GM21526 (cell line): ENCODE data around the gene TESMIN.

ENCODE experiments used
- ATAC-seq: cut with Tn5 transposase; IDR thresholded peaks from one replicate; pipeline ENCODE4 v1.9.1; 2021; ENCODE audit warnings: moderate library complexity; ENCODE audit not compliant: unreplicated experiment, low FRiP score

The TESMIN gene

DNA sequence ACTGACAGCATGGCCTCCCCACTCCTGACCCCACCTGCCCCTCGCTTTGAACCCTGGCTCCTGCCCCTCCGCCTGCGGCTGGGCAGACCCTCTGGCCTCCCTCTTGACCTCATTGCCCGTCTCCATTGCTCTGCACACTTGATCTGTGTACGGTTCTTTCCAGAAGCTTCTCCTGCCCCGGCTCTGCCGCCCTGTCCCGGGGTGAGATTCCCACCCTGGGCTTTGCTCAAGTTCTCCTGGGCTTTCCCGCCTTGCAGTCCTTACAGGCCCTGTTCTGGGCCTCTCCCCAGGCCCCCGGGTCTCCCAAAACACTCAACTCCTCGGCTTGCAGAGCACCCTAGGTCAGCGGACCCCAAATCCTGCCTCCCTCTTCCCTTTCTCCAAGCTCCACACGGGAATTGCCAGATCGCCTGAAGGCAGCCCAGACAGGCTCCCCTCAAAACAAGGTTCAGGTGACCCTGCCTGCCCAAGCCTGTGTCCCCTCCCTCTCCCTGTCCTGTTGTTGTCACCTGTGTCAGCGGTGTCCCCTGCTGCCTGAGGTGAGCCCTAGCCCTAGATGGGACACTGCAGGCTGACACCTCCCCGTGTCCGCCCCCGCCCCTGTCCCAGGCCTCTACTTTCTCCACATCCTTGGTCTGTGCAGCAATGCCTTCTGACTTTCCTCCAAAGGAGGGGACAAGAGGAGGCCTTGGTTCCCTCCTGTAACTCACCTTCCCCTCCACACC, 65.5 kb downstream of the TESMIN start:
- no peak for ATAC-seq

DNA sequence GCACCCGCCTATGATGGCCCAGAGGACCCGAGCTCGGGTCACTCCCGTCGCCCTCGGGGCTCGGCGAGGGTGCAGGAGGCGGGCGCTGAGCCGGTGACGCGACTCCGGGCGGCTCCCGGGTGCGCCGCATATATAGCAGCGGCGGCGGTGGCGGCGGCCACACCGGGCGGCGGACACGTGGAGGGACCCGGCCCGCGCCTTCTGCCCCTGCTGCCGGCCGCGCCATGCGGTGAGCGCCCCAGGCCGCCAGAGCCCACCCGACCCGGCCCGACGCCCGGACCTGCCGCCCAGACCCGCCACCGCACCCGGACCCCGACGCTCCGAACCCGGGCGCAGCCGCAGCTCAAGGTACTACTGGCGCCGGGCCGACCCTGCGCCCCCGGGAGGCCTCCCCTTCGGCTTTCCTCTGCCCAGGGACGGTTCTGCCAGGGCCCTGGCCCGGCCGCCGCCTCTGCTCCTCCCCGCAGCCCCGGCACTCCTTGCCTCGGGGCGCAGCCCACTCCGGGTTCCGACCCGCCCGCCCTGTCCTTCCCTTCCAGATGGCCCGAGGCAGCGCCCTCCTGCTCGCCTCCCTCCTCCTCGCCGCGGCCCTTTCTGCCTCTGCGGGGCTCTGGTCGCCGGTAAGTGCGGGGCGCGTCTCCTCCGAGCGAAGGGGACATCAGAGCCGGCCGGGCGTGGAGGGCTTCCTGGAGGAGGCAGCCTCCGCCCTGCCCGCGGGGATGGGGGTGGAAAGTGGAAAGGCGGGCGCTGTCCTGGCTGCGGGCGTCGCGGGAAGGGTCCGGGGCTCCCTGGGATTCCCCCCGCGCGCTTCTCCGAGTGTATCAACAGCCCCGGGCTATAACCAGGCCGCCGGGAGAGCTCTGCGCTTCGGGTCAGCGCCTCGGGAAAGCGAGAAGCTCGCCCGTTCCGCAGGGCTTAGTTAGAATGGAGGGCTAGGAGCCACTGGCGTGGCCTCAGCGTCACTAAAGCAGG, 66.6 kb downstream of the TESMIN start, which contains the start of gene GAL:
TSS of gene GAL (plus strand) at position 160 of the 972 bp plus-strand sequence. CDS start at position 540, 380 bp downstream.
- ATAC-seq = no peak

DNA sequence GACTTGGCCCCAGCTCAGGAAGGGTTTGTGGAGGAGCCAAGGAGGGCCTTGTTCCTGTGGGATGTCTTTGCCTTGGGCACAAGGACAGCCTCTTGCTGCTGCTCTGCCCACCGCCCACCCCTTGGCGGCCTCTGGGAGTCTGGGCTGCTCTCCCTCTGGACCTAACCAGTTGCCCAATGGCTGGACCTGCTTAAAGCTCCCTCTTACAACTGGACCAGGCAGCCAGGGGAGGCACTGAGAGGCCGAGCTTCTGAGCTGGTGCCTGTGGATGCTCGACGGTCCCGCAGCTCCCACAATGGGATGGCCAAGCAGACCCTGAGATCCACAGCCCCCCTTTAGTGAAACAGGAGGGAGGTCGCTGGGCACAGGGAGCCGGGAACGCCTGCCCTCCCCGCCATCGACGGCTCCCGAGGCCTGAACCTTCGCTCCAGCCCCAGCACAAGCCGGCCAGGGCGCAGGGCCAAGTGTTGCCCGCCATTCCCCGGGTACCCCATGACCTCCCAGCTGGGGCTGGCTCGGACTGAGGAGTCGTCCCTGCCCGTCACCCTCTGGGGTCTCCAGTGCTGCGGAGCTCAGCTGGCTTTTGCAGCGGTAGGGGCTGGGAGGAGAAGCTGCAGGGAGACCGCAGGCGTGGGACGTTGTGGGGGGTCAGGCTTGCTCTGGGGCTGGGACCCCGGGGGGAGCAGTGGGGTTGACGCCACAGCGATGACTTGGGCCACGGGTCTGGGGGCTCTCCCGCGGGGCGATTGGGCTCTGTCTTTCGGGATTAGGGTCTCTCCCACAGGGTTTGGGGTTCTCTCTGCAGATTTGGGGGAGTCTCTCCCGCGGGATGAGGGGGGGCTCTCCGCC, 67.6 kb downstream of the TESMIN start:
- no peak for ATAC-seq

DNA sequence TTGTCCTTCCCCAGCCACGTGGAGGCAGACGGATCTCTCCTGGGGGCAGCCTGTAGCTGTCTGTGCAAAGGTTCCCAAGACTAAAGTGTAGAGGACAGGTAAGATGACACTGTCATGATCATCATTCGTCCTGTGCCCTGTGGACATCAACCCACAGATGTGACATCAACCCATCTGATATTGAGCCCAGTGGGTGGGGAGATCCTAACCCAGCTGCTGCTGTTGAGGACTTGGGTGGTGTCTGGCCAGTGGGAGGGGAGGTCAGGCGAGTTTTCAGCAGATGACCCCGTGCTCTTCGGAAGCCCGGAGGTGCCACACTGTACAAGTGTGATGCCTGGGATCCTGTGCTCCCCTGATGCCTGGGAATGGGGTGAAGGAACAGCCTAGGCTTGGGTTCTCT, 68.2 kb downstream of the TESMIN start:
- ATAC-seq = no peak

DNA sequence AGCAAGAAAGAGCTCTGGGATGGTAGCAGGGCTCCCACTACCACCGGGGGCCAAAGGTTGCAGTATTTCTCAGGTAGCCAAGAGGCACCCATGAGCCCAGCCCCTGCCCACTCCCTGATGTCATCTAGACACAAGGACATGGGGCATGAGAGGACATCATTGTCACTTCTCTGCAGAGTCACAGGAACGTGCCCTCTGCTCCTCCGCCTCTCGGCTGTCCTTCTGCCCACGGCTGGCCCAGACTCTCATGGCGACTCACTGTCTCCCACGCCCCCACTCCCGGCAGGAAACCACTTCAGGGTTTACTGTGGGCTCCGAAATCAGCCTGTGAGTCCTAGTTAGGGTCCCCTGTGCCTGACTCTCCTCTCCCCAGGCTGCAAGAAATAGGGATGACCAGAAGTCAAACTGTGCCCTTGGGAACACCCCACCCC, 68.8 kb downstream of the TESMIN start:
- no peak for ATAC-seq

DNA sequence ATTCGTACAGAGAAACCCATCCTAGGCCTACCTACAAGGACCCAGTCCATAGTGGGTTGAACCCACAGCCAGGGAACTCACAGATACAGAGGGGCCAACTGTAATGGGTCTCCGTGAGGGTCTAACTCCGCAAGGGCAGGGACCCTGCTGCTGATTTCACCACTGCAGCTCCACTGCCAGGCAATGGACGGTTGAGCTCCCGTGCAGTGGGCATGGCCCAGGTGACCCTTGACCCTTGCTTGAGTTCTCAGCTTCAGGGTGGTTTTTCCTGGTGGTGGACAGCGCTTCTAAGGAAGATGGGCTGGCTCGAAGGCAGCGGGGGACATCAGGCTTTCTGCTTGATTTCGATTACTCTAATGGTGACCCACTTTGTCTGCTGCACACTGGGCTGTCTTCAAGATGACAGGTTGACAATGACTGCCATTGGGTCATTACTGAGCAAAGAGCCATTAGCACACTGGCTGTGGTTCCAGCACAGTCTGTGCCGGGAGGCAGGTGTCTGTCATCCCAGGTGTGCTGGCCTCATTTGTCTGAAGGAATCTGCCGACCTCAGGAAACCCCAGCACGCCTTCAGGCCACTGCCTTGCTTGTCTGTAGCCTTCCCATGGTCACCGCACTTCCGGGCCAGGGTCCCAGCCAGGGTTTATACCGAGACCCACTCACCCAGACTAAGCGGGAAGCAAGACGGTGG, 70.6 kb downstream of the TESMIN start:
- ATAC-seq = no peak

DNA sequence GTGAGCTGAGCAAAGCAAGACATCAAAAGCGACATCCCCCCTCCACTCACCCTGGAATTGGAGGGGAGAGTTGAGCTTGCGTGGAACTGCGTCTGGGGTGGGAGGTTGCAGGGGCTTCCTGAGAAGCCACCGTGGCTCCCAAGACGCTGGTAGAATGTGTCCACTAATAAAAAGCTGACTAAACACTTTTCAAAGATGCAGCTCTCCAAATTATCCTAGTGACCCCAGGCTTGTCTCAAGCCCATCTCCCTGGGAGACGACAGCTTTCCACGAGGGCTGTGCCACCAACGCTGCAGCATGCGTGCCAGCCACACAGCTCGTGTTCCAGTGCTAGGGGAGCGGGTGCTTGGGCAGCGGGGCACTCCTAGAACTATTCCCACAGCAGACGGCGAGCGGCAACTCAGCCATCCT, 73.3 kb downstream of the TESMIN start:
- no peak for ATAC-seq

DNA sequence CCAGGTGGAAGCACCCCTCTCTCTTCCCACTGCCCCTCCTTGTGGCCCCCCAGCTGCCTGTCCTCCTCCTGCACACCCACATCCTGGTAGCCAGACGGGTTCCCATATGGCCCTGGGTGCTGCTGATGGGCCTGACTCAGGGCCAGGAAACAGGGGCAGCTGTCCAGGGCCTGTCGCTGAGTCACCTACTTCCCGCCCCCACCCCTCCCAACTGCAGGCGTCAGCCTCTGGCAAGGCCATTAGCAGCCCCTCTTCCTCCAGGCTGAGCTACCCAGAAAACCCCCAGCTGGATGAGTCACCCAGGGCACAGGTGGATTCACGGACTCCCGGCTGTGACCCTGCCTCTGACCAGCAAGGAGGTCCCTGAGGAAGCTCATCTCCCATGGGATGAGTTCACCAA, 73.9 kb downstream of the TESMIN start:
- ATAC-seq = no peak

DNA sequence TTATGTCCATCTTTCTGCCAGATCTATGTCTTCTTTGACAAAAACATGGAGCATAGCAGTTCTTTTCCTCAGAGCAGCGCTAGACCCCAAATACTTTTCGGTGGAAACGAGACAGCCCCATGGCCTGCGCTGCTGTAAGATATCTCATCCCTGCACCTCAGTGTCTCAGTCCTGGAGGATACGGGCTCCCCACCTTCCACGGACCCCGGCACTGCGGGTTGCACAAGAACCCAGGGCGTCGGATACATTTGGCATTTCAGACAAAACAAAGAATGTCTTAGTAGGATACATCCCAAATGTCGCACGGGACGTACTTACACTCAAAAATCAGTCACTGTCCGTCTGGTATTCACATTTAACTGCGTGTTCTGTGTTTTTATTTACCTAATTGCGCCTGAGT, 76.9 kb downstream of the TESMIN start:
- ATAC-seq = no peak

DNA sequence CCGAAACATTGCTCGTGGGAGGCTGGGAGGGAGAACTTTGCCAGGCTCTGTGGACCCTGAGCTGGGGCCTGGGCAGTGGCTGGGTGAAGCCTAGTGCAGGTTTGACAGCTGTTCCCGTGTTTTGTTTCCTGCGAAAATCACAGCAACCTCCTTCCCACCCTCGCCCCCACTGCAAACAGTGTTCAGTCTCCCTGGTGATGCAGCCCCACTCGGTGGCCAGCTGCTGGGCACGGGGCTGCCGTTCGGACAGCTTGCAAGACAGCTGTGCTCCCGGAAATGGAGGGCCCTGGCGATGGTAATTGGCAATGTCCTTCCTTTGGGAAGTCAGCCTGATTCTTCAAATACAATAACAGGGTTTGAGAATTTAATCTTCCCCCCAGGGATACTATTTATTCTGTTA, 77.3 kb downstream of the TESMIN start:
- no peak for ATAC-seq

DNA sequence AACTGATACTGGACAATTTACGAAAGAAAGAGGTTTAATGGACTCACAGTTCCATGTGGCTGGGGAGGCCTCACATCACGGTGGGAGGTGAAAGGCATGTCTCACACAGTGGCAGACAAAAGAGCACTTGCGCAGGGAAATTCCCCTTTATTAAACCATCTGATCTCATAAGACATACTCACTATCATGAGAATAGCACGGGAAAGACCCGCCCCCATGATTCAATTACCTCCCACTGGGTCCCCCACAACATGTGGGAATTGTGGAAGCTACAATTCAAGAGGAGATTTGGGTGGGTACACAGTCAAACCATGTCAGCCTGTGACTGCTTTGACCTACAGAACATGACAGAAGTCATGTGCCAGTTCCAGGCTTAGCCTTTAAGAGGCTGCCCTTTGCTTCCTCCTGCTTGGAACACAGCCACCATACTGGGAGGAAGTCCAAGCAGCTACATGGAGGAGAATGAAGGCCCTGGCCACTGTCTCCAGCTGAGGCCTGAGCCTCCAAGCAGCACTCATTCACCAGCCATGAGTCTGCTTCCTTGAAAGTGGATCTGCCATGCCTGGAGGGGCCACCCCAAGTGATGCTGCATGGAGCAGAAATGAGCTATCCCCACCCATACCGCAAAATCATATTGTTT, 77.9 kb downstream of the TESMIN start:
- no peak for ATAC-seq

DNA sequence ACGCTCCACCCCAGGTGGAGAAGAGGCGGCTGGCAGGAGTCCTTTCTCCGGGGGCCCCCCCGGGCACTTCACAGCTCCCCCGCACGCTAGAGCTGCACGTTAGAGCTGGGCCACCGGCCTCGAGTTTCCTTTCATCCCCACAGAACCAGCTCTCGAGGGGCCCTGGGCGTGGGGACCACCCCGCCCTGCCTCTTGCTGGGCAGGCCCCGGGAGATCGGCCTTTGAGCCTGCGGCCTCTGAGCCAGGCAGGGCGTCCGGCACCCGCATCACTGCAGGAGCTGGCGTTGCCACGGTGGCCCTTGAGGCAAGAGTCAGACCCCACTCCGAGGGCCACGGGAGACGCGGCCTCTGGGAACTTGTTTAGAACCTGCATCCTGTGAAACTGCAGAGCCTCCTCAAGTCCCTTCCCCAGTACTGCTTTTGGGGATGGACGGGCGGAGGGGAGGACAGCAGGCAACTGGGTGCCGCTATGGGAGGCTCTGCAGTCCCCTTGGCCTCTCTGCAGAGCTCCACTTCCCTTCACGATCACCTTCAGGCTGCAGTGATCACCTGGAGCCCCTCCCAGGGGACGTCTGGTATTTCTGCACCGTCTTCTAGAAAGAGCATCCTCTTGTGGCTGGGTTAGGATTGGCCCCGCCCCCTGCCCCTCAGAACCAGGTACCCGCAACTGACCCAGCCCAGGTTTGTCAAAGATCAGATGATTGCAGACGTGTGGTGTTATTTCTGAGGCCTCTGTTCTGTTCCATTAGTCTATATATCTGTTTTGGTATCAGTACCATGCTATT, 80.9 kb downstream of the TESMIN start:
- ATAC-seq = no peak

DNA sequence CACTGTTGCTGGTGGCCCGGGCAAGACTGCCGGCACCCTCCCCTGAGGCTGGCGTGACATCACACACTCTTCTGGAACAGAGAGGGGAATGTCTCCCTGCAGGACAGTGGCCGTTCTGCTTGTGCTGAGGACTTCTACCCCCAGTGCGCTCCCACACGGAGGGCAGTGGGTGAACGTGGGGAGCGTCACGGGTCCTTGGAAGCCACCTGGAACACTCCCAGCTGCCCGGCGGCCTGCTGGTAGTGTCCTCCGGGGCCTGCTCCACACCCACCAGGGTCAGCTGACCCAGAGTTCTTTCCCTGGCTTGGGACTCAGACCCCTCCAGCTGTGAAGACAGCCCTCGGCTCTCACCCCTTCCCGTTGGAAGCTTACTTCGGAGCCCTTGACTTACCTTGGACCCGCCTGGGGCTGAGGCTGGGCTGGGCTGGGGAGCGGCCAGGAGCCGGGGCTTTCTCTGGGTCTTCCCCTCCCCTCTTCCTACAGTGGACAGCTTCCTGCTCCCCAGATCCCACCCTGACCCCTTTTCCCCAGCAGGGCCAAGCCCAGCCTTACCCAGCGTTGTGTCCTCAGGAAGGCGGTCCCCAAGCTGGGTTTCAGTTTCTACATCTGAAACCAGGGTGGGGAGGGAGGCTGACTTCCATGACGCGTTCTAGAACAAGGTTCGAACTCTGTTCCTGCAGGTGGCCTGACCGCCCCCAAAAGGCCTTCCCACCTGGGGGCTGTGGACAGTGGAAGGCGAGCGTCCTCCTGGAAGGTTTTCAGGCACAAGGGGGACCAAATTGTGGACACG, 81.8 kb downstream of the TESMIN start:
- no peak for ATAC-seq

DNA sequence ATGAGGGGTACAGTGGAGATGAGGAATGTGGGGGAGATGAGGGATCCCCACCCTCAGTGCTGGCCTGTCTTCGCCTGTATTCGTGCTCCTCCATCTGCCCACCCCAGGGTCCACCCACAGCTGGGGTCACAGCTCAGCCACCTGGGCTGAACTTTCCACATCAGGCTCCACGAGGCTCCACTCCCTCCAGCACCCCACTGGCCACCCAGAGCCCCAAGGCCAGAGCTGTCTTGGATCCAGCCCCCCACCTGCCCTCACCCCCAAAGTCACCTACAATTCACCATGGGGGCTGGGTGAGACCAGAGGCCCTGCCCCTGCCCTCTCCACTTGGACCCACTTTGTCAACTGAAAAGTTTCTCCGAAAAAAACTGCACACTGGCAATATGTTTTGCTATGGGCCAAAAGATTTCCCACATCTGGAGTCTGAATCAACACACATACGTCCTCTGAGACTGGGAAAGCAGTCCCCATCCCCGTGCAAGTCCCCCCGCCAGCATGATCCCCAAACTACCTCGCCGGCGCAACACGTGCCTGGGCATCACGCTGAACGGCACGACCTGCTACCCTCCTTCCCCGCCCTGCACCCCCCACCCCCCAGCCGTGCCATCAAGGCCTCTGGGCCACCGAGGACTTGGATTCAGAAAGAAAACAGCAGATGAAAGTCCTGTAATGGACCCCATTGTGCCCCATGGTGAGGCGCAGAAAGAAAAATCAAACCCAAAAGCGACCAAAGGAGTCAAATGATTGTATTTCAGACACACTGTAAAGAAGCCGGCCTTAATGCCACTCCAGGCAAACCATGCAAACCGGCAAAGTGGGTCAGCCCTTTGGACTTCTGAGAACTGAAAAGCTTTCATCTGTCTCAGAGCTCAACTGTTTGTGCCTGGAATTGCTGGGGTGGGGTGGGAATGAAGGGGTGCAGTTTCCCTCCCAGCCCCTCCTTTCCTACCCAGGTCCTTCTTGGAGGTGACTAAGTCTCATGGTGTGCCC, 83.5 kb downstream of the TESMIN start:
- no peak for ATAC-seq

DNA sequence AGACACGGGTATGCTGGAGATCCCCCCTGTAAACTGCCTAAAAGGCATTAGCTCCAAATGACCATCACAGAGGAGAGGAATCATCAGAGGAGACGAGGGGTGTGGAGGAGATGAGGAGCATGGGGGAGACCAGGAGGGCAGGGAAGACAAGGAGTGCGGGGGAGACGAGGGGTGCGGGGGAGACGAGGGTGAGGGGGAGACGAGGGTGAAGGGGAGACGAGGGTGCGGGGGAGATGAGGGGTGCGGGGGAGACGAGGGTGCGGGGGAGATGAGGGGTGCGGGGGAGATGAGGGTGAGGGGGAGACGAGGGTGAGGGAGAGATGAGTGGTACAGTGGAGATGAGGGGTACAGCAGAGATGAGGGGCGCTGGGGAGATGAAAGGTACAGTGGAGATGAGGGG, 84.5 kb downstream of the TESMIN start:
- no peak for ATAC-seq

DNA sequence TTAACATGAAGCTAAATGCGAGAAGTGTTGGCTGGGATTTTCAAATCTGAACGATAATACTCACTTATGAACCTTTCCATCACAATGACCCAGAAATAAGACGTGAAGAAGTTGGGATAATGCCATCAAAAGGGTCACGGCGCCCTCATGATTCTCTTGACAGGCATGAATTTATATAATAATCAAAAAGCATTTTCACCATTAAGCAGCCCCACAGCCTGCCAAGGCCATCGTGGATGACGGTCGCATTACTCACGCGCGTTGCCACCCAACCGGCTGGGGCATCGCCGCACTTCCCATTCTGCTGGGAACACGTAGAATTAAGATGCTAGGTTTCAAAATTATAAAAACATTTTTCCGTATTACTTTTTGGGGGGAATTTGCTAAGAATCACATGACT, 85.9 kb downstream of the TESMIN start:
- ATAC-seq = no peak

DNA sequence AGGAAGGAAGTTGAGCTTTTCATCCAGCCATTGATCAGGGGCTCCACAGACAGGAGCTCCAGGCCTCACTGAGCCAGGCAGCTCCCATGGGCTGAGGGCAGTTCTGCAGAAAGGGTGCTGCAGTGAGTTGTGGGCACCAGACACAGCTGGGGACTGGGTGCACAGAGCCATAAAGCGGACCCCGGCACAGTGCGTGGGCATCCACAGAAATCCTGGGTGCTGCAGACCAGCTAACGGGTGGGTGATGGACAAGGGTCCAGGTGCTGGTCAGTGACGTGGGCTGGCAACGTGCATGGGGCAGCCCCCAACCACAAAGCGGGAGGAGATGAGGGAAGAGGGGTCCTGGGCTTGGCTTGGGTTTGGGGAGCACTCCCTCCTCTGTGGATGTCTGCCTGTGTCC, 86.4 kb downstream of the TESMIN start:
- ATAC-seq = no peak
